Measurements from ENCODE around the gene OR6N2. TPM values are rescaled to one million over a fixed set of nuclear protein-coding genes. Genes with fewer than 3 reads are reported as not detected.

The OR6N2 gene
- total RNA-seq, 1 experiment from 2014 or later = not detected

GRCh38 chr1:158799689-158800088 is 18.7 kb upstream of the OR6N2 start:
- no peak overlapping the region for H3K14ac ChIP-seq (ENCODE audit: insufficient read depth, low read length)
- no peak overlapping the region for H2AFZ ChIP-seq (ENCODE audit: low read length)
- H2BK15ac ChIP-seq (ENCODE audit: low read depth, low read length) = no peak overlapping the region
- peaks cover 2% of the 10 kb centered on the region; the same call in 1 of the 2 replicates for H3K27me3 Mint-ChIP-seq (ENCODE audit: low read depth)
- H4K91ac ChIP-seq (ENCODE audit: insufficient read length, low read depth, low read length) = no peak overlapping the region
- no peak overlapping the region for H3K4me3 Mint-ChIP-seq
- no peaks in the 10 kb centered on the region for H3K4me1 ChIP-seq (ENCODE audit: insufficient read depth, low read length)
- H2BK20ac ChIP-seq (ENCODE audit: low read depth, low read length, poor library complexity, severe bottlenecking) = no peak overlapping the region
- H3K9ac ChIP-seq (ENCODE audit: extremely low read depth, insufficient read length, low read length) = no peak overlapping the region
- H3K4me1 Mint-ChIP-seq = 0 out of 4 replicates have a peak, but pooled peaks cover 0 to 4% of the 10 kb centered on the region in 2 experiments
- no peak overlapping the region for H3K56ac ChIP-seq (ENCODE audit: insufficient read length, low read depth, low read length)
- H3K4ac ChIP-seq (ENCODE audit: low read depth, low read length) = no peak overlapping the region
- no peak for DNase-seq
- no peak overlapping the region for H3K4me2 ChIP-seq (ENCODE audit: insufficient read depth, insufficient read length, low read length)
- H3K23ac ChIP-seq (ENCODE audit: insufficient read length, low read depth, low read length) = no peak overlapping the region
- H3K79me1 ChIP-seq (ENCODE audit: insufficient read depth, low read depth, low read length, poor library complexity, severe bottlenecking) = no peaks in the 10 kb centered on the region
- no peaks in the 10 kb centered on the region for H3K9me3 ChIP-seq (ENCODE audit: control insufficient read depth, low read depth, low read length)
- no peak overlapping the region for H2BK120ac ChIP-seq (ENCODE audit: low read depth, low read length, poor library complexity, severe bottlenecking)
- H2BK5ac ChIP-seq (ENCODE audit: insufficient read length, low read length) = no peak overlapping the region
- no peaks in the 10 kb centered on the region for H3K9me3 Mint-ChIP-seq
- no peak for TF ChIP-seq CTCF (conservative IDR thresholded peaks at IDR 0.05)
- H3T11ph ChIP-seq (ENCODE audit: low read length) = no peak overlapping the region
- no peak overlapping the region for H3K27ac ChIP-seq (ENCODE audit: insufficient read length, low read depth, low read length)
- H4K5ac ChIP-seq (ENCODE audit: insufficient read length, low read depth, low read length) = no peak overlapping the region
- no peak overlapping the region for H2AK5ac ChIP-seq (ENCODE audit: insufficient read length, low read length)
- H4K8ac ChIP-seq (replicated peaks; ENCODE audit: insufficient read length, low read depth, low read length) = no peak overlapping the region
- H4K20me1 ChIP-seq (ENCODE audit: control insufficient read depth, insufficient read depth, insufficient read length) = no peaks in the 10 kb centered on the region
- no peaks in the 10 kb centered on the region for H3K79me2 ChIP-seq (ENCODE audit: insufficient read depth, low read length)
- H3K27ac Mint-ChIP-seq = no peak overlapping the region
- no peaks in the 10 kb centered on the region for H3K36me3 Mint-ChIP-seq (ENCODE audit: insufficient read depth in 1 of 3, low read depth in 3 of 3)
- no CpG with 5 or more reads among the region's 4 CpGs for WGBS (ENCODE audit: extremely low coverage, insufficient read length, low lambda C conversion rate)
- H2BK12ac ChIP-seq (ENCODE audit: insufficient read length, low read depth, low read length) = no peak overlapping the region
- no peak overlapping the region for H3K18ac ChIP-seq (ENCODE audit: insufficient read length, low read depth, low read length)
- H3K27me3 ChIP-seq (ENCODE audit: insufficient read depth, low read length) = no peaks in the 10 kb centered on the region
- H3K23me2 ChIP-seq (ENCODE audit: insufficient read length, low read depth, low read length, poor library complexity, severe bottlenecking) = no peaks in the 10 kb centered on the region

Data from H9 (cell line).